ENCODE data around the gene RXFP4.

DNA sequence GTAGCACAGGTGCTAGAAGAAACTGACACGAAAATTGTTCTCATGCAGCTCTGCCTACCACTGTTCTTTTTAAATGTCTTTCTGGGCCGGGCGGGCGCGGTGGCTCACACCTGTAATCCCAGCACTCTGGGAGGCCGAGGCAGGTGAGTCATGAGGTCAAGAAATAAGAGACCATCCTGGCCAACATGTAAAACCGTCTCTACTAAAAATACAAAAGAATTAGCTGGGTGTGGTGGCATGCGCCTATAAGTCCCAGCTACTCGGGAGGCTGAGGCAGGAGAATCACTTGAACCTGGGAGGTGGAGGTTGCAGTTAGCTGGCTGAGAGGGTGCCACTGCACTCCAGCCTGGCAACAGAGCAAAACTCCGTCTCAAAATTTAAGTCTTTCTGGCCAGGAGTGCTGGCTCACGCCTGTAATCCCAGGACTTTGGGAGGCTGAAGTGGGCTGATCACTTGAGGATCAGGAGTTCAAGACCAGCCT lies 29.3 kb upstream of the RXFP4 start:
- TF ChIP-seq ETV6 (IDR thresholded peaks at IDR 0.05; ENCODE audit: borderline replicate concordance in 1 of 2, low read depth in 2 of 2, low read length in 1 of 2) (no peak), ETV6 (CRISPR knock-in tag; IDR thresholded peaks at IDR 0.05; ENCODE audit: borderline replicate concordance) (no peak), ZNF217 (CRISPR knock-in tag; IDR thresholded peaks at IDR 0.05) (no peak), SMARCC2 (IDR thresholded peaks at IDR 0.05; ENCODE audit: low read depth) (no peak)
- TF ChIP-seq, protein P1, sequence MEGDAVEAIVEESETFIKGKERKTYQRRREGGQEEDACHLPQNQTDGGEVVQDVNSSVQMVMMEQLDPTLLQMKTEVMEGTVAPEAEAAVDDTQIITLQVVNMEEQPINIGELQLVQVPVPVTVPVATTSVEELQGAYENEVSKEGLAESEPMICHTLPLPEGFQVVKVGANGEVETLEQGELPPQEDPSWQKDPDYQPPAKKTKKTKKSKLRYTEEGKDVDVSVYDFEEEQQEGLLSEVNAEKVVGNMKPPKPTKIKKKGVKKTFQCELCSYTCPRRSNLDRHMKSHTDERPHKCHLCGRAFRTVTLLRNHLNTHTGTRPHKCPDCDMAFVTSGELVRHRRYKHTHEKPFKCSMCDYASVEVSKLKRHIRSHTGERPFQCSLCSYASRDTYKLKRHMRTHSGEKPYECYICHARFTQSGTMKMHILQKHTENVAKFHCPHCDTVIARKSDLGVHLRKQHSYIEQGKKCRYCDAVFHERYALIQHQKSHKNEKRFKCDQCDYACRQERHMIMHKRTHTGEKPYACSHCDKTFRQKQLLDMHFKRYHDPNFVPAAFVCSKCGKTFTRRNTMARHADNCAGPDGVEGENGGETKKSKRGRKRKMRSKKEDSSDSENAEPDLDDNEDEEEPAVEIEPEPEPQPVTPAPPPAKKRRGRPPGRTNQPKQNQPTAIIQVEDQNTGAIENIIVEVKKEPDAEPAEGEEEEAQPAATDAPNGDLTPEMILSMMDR (IDR thresholded peaks at IDR 0.05 in 2 of 3, conservative IDR thresholded peaks at IDR 0.05 in 1 of 3; ENCODE audit: insufficient read depth in 2 of 3, low read depth in 1 of 3, low read length in 3 of 3): no peak
